Gastrocnemius medialis (tissue), 4 donors: Measurements from ENCODE around the gene PRR15.
"Not testable (repeated sequence)": the region's sequence is repeated elsewhere in the genome, so short reads cannot be mapped to it uniquely, and the experiment has no call there.

Experiments
- POLR2A ChIP-seq, 2 donors: fragments of 450-650 bp; IDR thresholded peaks; one replicate each; pipeline ENCODE4 v1.6.1; 2017; ENCODE audit warnings: antibody characterized with exemption in 2 of 2, mild to moderate bottlenecking in 2 of 2, moderate library complexity in 2 of 2
- TF ChIP-seq, protein P1 (sequence below), 5 experiments: fragments of 450-650 bp in 3 of 5; fragments of 200-600 bp in 2 of 5; sonication (generic) in 2 of 5; IDR thresholded peaks in 4 of 5; conservative IDR thresholded peaks in 1 of 5; 1 replicate in 4 of 5; 2 replicates in 1 of 5; pipeline ENCODE4 v1.5.1; 2016 to 2019; ENCODE audit warnings: antibody characterized with exemption in 5 of 5, mild to moderate bottlenecking in 3 of 5, moderate library complexity in 3 of 5

DNA sequence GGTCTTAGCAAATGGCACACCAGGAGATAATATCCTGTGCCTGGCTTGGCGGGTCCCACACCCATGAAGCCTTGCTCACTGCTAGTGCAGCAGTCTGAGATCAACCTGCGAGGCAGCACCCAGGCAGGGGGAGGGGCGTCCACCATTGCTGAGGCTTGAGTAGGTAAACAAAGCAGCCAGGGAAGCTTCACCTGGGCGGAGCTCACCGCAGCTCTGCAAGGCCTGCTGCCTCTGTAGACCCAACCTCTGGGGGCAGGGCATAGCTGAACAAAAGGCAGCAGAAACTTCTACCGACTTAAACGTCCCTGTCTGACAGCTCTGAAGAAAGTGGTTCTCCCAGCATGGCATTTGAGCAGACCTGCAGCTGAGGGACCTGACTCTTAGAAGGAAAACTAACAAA is 35.1 kb upstream of the PRR15 start:
- TF ChIP-seq, protein P1, sequence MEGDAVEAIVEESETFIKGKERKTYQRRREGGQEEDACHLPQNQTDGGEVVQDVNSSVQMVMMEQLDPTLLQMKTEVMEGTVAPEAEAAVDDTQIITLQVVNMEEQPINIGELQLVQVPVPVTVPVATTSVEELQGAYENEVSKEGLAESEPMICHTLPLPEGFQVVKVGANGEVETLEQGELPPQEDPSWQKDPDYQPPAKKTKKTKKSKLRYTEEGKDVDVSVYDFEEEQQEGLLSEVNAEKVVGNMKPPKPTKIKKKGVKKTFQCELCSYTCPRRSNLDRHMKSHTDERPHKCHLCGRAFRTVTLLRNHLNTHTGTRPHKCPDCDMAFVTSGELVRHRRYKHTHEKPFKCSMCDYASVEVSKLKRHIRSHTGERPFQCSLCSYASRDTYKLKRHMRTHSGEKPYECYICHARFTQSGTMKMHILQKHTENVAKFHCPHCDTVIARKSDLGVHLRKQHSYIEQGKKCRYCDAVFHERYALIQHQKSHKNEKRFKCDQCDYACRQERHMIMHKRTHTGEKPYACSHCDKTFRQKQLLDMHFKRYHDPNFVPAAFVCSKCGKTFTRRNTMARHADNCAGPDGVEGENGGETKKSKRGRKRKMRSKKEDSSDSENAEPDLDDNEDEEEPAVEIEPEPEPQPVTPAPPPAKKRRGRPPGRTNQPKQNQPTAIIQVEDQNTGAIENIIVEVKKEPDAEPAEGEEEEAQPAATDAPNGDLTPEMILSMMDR (IDR thresholded peaks at IDR 0.05 in 4 of 5, conservative IDR thresholded peaks at IDR 0.05 in 1 of 5): not testable (repeated sequence)
- not testable (repeated sequence) for TF ChIP-seq POLR2A (IDR thresholded peaks at IDR 0.05)
